Measurements from ENCODE around the gene VPS41. TPM values are rescaled to one million over a fixed set of nuclear protein-coding genes. Genes with fewer than 3 reads are reported as not detected.

VPS41 gene
- total and polyA plus RNA-seq, 10 of the 15 experiments (the other 5 are each of a cell fraction or from before 2014, with no cell fraction given), result 15.3 to 63.2 (median 47.0) TPM

DNA sequence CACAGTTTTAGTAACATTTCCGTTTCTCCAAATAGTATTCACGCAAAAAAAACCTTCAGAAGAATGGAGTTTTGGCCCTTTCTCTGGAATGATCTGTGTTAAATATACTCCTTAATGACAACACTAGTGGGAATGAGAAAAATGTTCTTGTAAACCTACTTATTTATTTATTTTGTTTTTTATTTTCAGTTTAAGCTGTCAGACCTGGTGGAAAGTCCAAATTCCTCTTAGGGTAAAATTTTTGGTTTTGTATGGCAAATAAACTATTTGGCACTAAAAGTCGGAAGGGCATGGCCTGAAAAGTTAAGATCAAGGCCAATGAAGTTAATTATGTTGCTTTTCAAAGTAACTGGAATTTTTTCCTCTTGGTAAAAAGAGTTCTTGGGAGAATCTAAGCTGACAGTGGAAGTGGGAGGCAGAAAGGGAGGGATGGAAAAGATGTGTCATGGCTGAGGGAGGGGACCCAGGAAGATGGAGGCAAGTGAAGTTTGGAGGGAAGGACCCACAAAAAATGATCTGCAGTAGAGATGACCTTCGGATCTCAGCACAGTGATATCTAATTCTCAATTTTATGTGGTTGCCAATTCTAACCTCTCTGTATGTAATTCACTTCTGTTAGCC lies 33.5 kb upstream of the VPS41 start:
- Histone ChIP-seq H3K9ac (ENCODE audit: control insufficient read depth, insufficient read depth, low read length) (no peak overlapping the region), H4K20me1 (ENCODE audit: control insufficient read depth, insufficient read depth) (no peaks in the 10 kb centered on the region), H3K4me1 (ENCODE audit: control insufficient read depth, insufficient read depth, low read length) (no peaks in the 10 kb centered on the region), H3K27me3 (replicated peaks in 1 of 2; ENCODE audit: control insufficient read depth in 2 of 2, insufficient read depth in 2 of 2, low read length in 1 of 2) (peaks cover 0 to 6% of the 10 kb centered on the region in 2 experiments; a peak in 1 of 4 replicates), H2AFZ (ENCODE audit: control insufficient read depth, low read depth, low read length) (no peak overlapping the region), H3K36me3 (ENCODE audit: control insufficient read depth in 2 of 2, insufficient read depth in 2 of 2, low read length in 1 of 2) (no peaks in the 10 kb centered on the region), H3K4me2 (ENCODE audit: control insufficient read depth, insufficient read depth) (no peak overlapping the region), H3K79me2 (ENCODE audit: control insufficient read depth, insufficient read depth, low read length) (no peaks in the 10 kb centered on the region), H3K27ac (ENCODE audit: control insufficient read depth, insufficient read depth) (no peak overlapping the region), H3K9me3 (replicated peaks; ENCODE audit: control insufficient read depth, insufficient read depth, low read length) (no peaks in the 10 kb centered on the region), H3K4me3 (no peak overlapping the region)
- ChIA-PET CTCF (no interaction called here), SMC1A (ENCODE audit: uncharacterized antibody, unreplicated experiment) (interaction anchor here (0.7 kb wide), 1 partner anchor 884 kb away, joined by 3 read pairs; no protein-coding TSS in a partner anchor), POLR2A (no interaction called here), RAD21 (ENCODE audit: unreplicated experiment) (no interaction called here)
- ATAC-seq (no peak), DNase-seq (ENCODE audit: low read depth, low spot score) (no peak), FAIRE-seq (no peak)
- WGBS (ENCODE audit: insufficient coverage, insufficient replicate concordance, low lambda C conversion rate, missing lambda C conversion rate), result 2% methylated on average over 4 of the region's 4 CpGs
- in situ Hi-C loops (cut with MboI), result no loop called here
- no TSS peak for BruUV-seq (replicated peaks)
- intact Hi-C loops (cut with micrococcal nuclease; ENCODE audit: unreplicated experiment), result no loop called here
- TF ChIP-seq, protein P1, sequence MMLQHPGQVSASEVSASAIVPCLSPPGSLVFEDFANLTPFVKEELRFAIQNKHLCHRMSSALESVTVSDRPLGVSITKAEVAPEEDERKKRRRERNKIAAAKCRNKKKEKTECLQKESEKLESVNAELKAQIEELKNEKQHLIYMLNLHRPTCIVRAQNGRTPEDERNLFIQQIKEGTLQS (IDR thresholded peaks at IDR 0.05; ENCODE audit: borderline replicate concordance, extremely low read depth, low read depth, low read length), result no peak
- no peak for TF ChIP-seq NRF1 (conservative IDR thresholded peaks at IDR 0.05; ENCODE audit: low read depth, low read length)
- TF ChIP-seq CHD4 (IDR thresholded peaks at IDR 0.05), result no peak
- no peak for TF ChIP-seq SREBF2 (IDR thresholded peaks at IDR 0.05; ENCODE audit: low read length)
- TF ChIP-seq SMAD5 (IDR thresholded peaks at IDR 0.05; ENCODE audit: low read depth), result no peak
- TF ChIP-seq, protein P2, sequence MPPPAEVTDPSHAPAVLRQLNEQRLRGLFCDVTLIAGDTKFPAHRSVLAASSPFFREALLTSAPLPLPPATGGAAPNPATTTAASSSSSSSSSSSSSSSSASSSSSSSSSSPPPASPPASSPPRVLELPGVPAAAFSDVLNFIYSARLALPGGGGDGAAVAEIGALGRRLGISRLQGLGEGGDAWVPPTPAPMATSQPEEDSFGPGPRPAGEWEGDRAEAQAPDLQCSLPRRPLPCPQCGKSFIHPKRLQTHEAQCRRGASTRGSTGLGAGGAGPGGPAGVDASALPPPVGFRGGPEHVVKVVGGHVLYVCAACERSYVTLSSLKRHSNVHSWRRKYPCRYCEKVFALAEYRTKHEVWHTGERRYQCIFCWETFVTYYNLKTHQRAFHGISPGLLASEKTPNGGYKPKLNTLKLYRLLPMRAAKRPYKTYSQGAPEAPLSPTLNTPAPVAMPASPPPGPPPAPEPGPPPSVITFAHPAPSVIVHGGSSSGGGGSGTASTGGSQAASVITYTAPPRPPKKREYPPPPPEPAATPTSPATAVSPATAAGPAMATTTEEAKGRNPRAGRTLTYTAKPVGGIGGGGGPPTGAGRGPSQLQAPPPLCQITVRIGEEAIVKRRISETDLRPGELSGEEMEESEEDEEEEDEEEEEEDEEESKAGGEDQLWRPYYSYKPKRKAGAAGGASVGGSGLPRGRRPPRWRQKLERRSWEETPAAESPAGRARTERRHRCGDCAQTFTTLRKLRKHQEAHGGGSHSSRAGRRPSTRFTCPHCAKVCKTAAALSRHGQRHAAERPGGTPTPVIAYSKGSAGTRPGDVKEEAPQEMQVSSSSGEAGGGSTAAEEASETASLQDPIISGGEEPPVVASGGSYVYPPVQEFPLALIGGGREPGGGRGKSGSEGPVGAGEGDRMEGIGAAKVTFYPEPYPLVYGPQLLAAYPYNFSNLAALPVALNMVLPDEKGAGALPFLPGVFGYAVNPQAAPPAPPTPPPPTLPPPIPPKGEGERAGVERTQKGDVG (CRISPR knock-in tag; IDR thresholded peaks at IDR 0.05), result no peak
- no peak for TF ChIP-seq SMAD1 (IDR thresholded peaks at IDR 0.05; ENCODE audit: low read depth, partially characterized antibody)
- no peak for TF ChIP-seq ZSCAN29 (IDR thresholded peaks at IDR 0.05)
